Measurements from ENCODE around the gene PLA2G2F.

The PLA2G2F gene

GRCh38 chr1:20174937-20175666 lies 36.0 kb downstream of the PLA2G2F start:
- no peak for DNase-seq

- no peak for DNase-seq
Measured at GRCh38 chr1:20178634-20179370, 39.7 kb downstream of the PLA2G2F start.

DNA sequence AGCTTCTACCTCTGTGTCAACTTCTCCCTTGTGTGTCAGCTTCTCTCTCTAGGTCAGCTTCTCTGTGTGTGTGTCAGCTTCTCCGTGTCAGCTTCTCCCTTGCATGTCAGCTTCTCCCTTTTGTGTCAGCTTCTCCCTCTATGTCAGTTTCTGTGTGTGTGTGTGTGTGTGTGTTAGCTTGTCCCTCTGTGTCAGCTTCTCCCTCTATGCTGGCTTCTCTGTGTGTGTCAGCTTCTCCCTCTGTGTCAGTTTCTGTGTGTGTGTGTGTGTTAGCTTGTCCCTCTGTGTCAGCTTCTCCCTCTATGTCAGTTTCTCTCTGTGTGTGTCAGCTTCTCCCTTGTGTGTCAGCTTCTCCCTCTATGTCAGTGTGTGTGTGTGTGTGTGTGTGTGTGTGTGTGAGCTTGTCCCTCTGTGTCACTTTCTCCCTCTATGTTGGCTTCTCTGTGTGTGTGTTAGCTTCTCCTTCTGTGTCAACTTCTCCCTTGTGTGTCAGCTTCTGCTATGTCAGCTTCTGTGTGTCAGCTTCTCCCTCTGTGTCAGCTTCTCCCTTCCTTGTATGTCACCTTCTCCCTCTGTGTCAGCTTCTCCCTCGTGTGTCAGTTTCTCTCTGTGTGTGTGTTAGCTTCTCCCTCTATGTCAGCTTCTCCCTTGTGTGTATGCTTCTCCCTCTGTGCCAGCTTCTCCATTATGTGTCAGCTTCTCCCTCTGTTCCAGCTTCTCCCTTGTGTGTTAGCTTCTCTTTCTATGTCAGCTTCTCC lies 40.4 kb downstream of the PLA2G2F start:
- DNase-seq, result no peak

GRCh38 chr1:20180129-20180843 lies 41.2 kb downstream of the PLA2G2F start:
- no peak for DNase-seq

GRCh38 chr1:20180844-20181207 lies 41.7 kb downstream of the PLA2G2F start:
- no peak for DNase-seq

GRCh38 chr1:20182415-20182814 lies 43.3 kb downstream of the PLA2G2F start:
- no peak for DNase-seq

- no peak for DNase-seq
Measured at GRCh38 chr1:20183035-20183434, 43.9 kb downstream of the PLA2G2F start.

DNA sequence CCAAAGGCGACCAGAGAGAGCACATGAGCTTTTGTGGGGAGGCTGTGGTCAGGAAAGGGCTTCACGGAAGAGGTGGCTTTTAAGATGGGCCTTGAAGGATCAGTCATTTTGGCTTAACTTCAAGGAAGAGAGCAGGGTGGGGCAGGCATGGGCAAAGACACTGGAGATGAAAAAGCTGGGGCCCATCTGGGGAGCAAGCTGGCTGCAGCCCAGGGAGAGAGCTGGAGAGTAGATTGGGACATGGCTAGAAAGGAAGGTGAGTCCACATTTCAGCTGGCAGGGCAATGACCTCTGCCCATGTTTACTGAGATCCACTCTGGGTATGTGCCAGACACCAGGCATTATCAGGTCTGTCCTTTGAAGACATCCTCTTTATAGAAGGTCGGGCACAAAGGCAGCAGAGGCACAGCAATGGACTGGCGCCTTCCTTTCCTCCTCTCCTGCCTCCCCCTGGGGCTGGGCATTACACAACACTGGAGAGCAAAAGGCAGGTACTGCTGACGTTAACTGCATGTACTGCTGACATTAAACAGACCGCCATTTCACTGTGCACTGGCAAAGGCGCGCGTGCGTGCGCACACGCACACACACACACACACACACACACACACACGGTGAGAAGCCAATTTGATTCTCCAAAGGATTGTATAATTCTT lies 44.6 kb downstream of the PLA2G2F start:
- DNase-seq, result no peak

DNA sequence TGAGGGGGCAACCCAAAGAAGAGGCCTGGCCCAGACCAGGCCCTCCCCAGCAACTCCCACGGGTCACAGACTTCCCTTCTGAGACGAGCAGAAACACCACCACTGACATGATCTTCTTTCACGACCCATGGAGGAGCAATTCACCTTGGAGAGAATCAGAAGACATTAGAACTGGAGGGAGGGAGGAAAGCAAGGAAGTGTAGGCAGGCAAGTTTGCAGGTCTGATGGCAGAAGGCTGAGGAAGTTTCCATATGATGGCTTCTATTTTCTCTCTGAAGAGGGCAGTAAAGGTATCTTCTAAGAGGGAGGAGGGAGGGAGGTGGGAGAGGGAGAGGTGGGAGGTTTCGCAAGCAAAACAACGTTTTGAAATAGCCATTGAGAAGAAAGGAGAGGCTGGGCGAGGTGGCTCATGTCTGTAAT lies 45.4 kb downstream of the PLA2G2F start:
- no peak for DNase-seq

DNA sequence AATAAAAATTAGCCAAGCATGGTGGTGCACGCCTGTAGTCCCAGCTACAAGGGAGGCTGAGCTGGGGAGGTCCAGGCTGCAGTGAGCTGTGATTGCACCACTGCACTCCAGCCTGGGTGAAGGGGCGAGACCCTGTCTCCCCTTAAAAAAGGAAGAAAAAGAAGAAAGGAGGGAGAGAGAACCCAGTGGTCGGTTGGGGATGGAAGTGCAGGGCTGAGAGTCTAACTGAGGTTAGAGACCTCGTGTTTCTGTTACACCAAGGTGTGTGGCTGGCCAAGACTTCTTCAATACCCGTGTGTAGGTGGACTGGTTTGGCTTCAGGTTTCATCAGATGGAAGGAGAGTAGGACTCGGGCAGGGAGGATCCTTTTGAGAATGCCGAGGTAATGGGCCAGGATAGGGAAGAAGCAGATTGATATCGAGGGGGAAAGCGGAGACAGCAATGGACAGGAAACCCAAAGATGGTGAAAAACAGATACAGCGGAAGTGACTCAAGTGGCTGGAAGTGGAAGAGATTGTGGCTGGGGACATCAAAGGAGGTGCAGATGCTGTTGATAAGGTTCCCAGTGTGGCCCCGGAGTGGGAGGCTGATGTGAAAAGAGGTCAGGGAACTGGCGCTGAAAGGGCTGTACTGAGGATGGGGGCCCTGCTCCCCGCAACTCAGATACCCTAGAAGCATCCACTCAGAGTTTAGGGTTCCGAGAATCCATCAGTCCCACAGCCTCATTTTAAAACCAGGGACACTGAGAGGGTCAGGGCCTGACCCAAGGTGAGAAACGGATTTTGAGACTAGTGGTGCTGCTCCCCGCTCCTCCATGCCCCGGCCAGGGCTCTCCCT lies 46.1 kb downstream of the PLA2G2F start:
- DNase-seq, result no peak

DNA sequence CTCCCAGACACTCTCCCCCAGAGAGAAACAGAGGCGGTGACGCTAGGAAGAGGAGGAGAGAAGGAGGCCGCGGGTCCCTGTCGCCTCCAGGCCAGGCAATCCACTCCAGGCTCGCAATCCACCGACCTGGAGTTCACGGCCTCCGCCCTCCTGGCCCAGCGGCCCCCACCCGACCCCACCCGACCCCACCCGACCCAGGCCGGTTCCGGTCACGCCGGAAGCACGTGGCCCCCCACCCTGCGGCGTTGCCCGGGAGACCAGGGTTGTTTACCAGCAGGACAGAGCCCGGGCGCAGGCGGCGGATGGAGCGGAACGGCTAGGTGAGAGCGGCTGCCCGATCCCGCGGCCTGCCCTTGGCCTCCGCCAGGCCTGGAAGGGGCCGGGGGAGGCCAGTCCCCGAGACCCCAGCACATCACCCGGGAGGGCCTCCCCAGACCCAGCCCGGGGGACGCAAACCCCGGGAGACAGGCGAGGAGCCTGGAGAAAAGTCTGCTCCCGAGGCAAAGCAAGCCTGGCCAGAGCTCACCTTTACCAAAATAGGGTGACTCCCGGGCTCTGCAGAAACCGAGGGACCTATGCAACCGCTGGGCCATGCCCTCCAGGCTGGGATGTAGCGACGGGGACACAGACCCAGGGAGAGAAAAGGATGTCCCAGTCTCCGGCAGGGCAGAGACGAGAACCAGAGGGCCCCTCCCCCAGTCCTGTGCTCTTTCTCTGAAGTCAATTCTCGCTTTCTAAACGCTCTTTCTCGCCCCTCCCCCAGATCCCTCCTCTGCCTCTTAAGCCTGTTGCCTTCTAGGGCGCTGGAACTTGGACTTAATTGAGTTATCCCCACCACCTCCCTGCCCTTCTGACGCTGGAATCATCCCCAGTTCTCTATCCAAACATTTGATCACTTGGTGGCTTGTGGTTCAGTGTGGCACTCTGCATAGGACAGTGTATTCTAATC lies 47.0 kb downstream of the PLA2G2F start, which contains the start of the genes PLA2G2C and UBXN10:
PLA2G2C (minus strand) TSS at position 685 of the 949 bp plus-strand sequence. CDS start 9,155 bp downstream, outside the sequence.
UBXN10 (plus strand) TSS at position 263 of the 949 bp plus-strand sequence. CDS start 4,466 bp downstream, outside the sequence.
- DNase-seq, result no peak

GRCh38 chr1:20187103-20187812 lies 48.1 kb downstream of the PLA2G2F start:
- peak in 1 of 2 experiments; percentile 46 for DNase-seq

- no peak for DNase-seq
Measured at GRCh38 chr1:20187813-20188454, 48.8 kb downstream of the PLA2G2F start.

- DNase-seq, result no peak
Measured at GRCh38 chr1:20188455-20188817, 49.3 kb downstream of the PLA2G2F start.

DNA sequence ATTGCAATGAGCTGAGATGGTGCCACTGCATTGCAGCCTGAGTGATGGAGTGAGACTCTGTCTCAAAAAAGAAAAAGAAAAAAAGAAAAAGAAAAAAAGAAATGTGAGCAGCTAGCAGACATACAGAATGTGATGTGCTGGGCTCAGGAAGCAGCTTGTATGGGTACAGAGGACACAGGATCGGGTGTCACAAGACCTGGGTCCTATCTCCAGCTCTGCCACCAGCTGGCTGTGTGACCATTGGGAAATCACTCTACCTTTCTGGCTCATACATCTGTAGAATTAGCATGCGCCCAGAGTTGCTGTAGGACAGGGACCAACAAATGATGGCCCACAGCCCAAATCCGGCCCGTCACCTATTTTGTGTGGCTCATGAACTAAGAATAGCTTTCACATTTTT lies 50.5 kb downstream of the PLA2G2F start:
- no peak for DNase-seq

- DNase-seq, result no peak
Measured at GRCh38 chr1:20190256-20191160, 51.4 kb downstream of the PLA2G2F start.

- no peak for DNase-seq
Measured at GRCh38 chr1:20191266-20191825, 52.2 kb downstream of the PLA2G2F start.
